Trophoblast cell (in vitro differentiated cells and primary cell): ENCODE measurements around the gene TUBA4A.

Source experiments
- DNase-seq, 2 donors: peaks; one replicate each; pipeline ENCODE4 v3.0.0-alpha.2; 2016
- H2AFZ ChIP-seq: 2 replicates; pipeline ENCODE4 v1.6.1; 2013; ENCODE audit warnings: low read length, moderate library complexity, mild to moderate bottlenecking; ENCODE audit not compliant: insufficient read depth, poor library complexity
- H2AK5ac ChIP-seq: 2 replicates; pipeline ENCODE4 v1.6.1; 2013; ENCODE audit warnings: mild to moderate bottlenecking, low read length
- H2BK120ac ChIP-seq: 2 replicates; pipeline ENCODE4 v1.6.1; 2013; ENCODE audit warnings: low read length, mild to moderate bottlenecking, moderate library complexity; ENCODE audit not compliant: insufficient read depth, poor library complexity
- H2BK12ac ChIP-seq: 2 replicates; pipeline ENCODE4 v1.6.1; 2013; ENCODE audit warnings: mild to moderate bottlenecking, low read length, moderate library complexity
- H2BK5ac ChIP-seq: 2 replicates; pipeline ENCODE4 v1.6.1; 2013; ENCODE audit warnings: low read length, low read depth, moderate library complexity, mild to moderate bottlenecking; ENCODE audit not compliant: poor library complexity
- H3K14ac ChIP-seq: 2 replicates; pipeline ENCODE4 v1.6.1; 2013; ENCODE audit warnings: mild to moderate bottlenecking, low read length
- H3K18ac ChIP-seq: 2 replicates; pipeline ENCODE4 v1.6.1; 2013; ENCODE audit warnings: mild to moderate bottlenecking, low read length
- H3K23ac ChIP-seq: 2 replicates; pipeline ENCODE4 v1.6.1; 2013; ENCODE audit warnings: low read length
- H3K27ac ChIP-seq: 2 replicates; pipeline ENCODE4 v1.5.1; 2013; ENCODE audit warnings: low read depth, mild to moderate bottlenecking, inconsistent platforms, low read length, moderate library complexity
- H3K27me3 ChIP-seq: 2 replicates; pipeline ENCODE4 v1.6.1; 2013; ENCODE audit warnings: inconsistent platforms, mild to moderate bottlenecking, low read length, moderate library complexity; ENCODE audit not compliant: insufficient read depth
- H3K36me3 ChIP-seq, 2 experiments: 1 replicate in 1 of 2; 2 replicates in 1 of 2; pipeline ENCODE4 v1.6.1; 2013; ENCODE audit warnings: low read length in 2 of 2, mild to moderate bottlenecking in 2 of 2, moderate library complexity in 1 of 2; ENCODE audit not compliant: insufficient read depth in 2 of 2, control insufficient read depth in 1 of 2
- H3K4ac ChIP-seq: 2 replicates; pipeline ENCODE4 v1.6.1; 2013; ENCODE audit warnings: low read depth, mild to moderate bottlenecking, low read length, moderate library complexity
- H3K4me1 ChIP-seq, 2 experiments: 1 replicate in 1 of 2; 2 replicates in 1 of 2; pipeline ENCODE4 v1.6.1; 2013; ENCODE audit warnings: low read length in 2 of 2, mild to moderate bottlenecking in 2 of 2, moderate library complexity in 1 of 2; ENCODE audit not compliant: insufficient read depth in 2 of 2, control insufficient read depth in 1 of 2
- H3K4me2 ChIP-seq: 2 replicates; pipeline ENCODE4 v1.6.1; 2013; ENCODE audit warnings: inconsistent platforms, mild to moderate bottlenecking, low read length, moderate library complexity
- H3K4me3 ChIP-seq: 2 replicates; pipeline ENCODE4 v1.5.1; 2013; ENCODE audit warnings: mild to moderate bottlenecking, low read depth, low read length, inconsistent platforms
- H3K79me1 ChIP-seq: one replicate; pipeline ENCODE4 v1.6.1; 2013; ENCODE audit warnings: low read length
- H3K79me2 ChIP-seq: 2 replicates; pipeline ENCODE4 v1.6.1; 2013; ENCODE audit warnings: low read length, mild to moderate bottlenecking; ENCODE audit not compliant: control insufficient read depth, insufficient read depth, poor library complexity
- H3K9ac ChIP-seq: 2 replicates; pipeline ENCODE4 v1.6.1; 2013; ENCODE audit warnings: mild to moderate bottlenecking, low read length
- H3K9me3 ChIP-seq: 2 replicates; pipeline ENCODE4 v1.6.1; 2013; ENCODE audit warnings: low read depth, mild to moderate bottlenecking, control low read depth, inconsistent platforms, low read length; ENCODE audit not compliant: insufficient read depth
- H4K12ac ChIP-seq: 2 replicates; pipeline ENCODE4 v1.6.1; 2013; ENCODE audit warnings: low read depth, mild to moderate bottlenecking, low read length, moderate library complexity
- H4K8ac ChIP-seq: 2 replicates; pipeline ENCODE4 v1.6.1; 2013; ENCODE audit warnings: low read depth, mild to moderate bottlenecking, low read length, moderate library complexity
- H4K91ac ChIP-seq: one replicate; pipeline ENCODE4 v1.6.1; 2013; ENCODE audit warnings: low read depth, mild to moderate bottlenecking, low read length, moderate library complexity
- WGBS: extraction: QIAGEN DNeasy Blood & Tissue Kit; methylation state at CpG from one replicate; pipeline ENCODE4 v1.1.7; 2013; ENCODE audit warnings: missing lambda C conversion rate; ENCODE audit not compliant: insufficient read length, insufficient coverage; ENCODE audit errors: extremely low coverage; 5-methylcytosine and 5-hydroxymethylcytosine counted together

The TUBA4A gene

GRCh38 chr2:219252570-219252899, 1.2 kb downstream of the TUBA4A start:
- no peak overlapping the region for H3K27ac ChIP-seq
- H2AFZ ChIP-seq = no peak overlapping the region
- H3K14ac ChIP-seq = no peak overlapping the region
- H3K36me3 ChIP-seq = peaks cover 6 to 10% of the 10 kb centered on the region in 2 experiments
- H2BK120ac ChIP-seq = no peak overlapping the region
- H4K91ac ChIP-seq = no peak overlapping the region
- no peak overlapping the region for H3K18ac ChIP-seq
- H3K27me3 ChIP-seq = peaks cover 44% of the 10 kb centered on the region
- H4K12ac ChIP-seq = no peak overlapping the region
- no peak overlapping the region for H3K4ac ChIP-seq
- H2AK5ac ChIP-seq = no peak overlapping the region
- no peak overlapping the region for H3K23ac ChIP-seq
- H3K4me3 ChIP-seq = no peak overlapping the region
- H2BK5ac ChIP-seq = no peak overlapping the region
- no peak overlapping the region for H4K8ac ChIP-seq
- no peak for DNase-seq
- peaks cover 18 to 26% of the 10 kb centered on the region in 2 experiments for H3K4me1 ChIP-seq
- no peak overlapping the region for H3K9ac ChIP-seq
- no peak overlapping the region for H2BK12ac ChIP-seq
- no CpG with 5 or more reads among the region's 9 CpGs for WGBS
- H3K9me3 ChIP-seq = peaks cover 10% of the 10 kb centered on the region
- no peak overlapping the region for H3K4me2 ChIP-seq
- no peaks in the 10 kb centered on the region for H3K79me1 ChIP-seq
- H3K79me2 ChIP-seq = no peaks in the 10 kb centered on the region

- H2AFZ ChIP-seq = no peak overlapping the region
- H3K4ac ChIP-seq = no peak overlapping the region
- no peaks in the 10 kb centered on the region for H3K79me1 ChIP-seq
- H3K79me2 ChIP-seq = no peaks in the 10 kb centered on the region
- H3K18ac ChIP-seq = no peak overlapping the region
- no peak overlapping the region for H3K4me3 ChIP-seq
- H3K27ac ChIP-seq = no peak overlapping the region
- no peak overlapping the region for H2AK5ac ChIP-seq
- no peak overlapping the region for H4K12ac ChIP-seq
- no peak overlapping the region for H2BK120ac ChIP-seq
- peaks cover 44% of the 10 kb centered on the region for H3K27me3 ChIP-seq
- no peak overlapping the region for H3K4me2 ChIP-seq
- peak overlapping the region; percentile 44 for H3K23ac ChIP-seq
- no peak overlapping the region for H3K14ac ChIP-seq
- WGBS = no CpG with 5 or more reads among the region's 5 CpGs
- no peak overlapping the region for H3K9ac ChIP-seq
- peaks cover 10% of the 10 kb centered on the region for H3K9me3 ChIP-seq
- no peak overlapping the region for H4K8ac ChIP-seq
- DNase-seq = no peak
- peaks cover 8 to 13% of the 10 kb centered on the region in 2 experiments for H3K36me3 ChIP-seq
- H4K91ac ChIP-seq = no peak overlapping the region
- no peak overlapping the region for H2BK5ac ChIP-seq
- peaks cover 18 to 26% of the 10 kb centered on the region in 2 experiments for H3K4me1 ChIP-seq
- no peak overlapping the region for H2BK12ac ChIP-seq
Observed at GRCh38 chr2:219252084-219252483, 1.6 kb downstream of the TUBA4A start.

GRCh38 chr2:219251656-219252055, 2.1 kb downstream of the TUBA4A start:
- Histone ChIP-seq H3K9ac (no peak overlapping the region), H3K4me3 (no peak overlapping the region)

GRCh38 chr2:219250049-219250781, 3.5 kb downstream of the TUBA4A start:
- Histone ChIP-seq H3K9ac (no peak overlapping the region), H3K79me2 (peaks cover 4% of the 10 kb centered on the region), H2BK120ac (no peak overlapping the region), H2BK5ac (no peak overlapping the region), H3K9me3 (peaks cover 10% of the 10 kb centered on the region), H2AFZ (no peak overlapping the region), H3K18ac (no peak overlapping the region), H3K27ac (no peak overlapping the region), H3K4me3 (no peak overlapping the region), H3K4me2 (no peak overlapping the region), H3K27me3 (peaks cover 40% of the 10 kb centered on the region), H3K23ac (no peak overlapping the region), H3K36me3 (peaks cover 8 to 13% of the 10 kb centered on the region in 2 experiments), H4K12ac (no peak overlapping the region), H4K8ac (no peak overlapping the region), H3K14ac (no peak overlapping the region), H3K4ac (no peak overlapping the region), H4K91ac (no peak overlapping the region), H2BK12ac (no peak overlapping the region), H3K79me1 (peaks cover 5% of the 10 kb centered on the region), H2AK5ac (no peak overlapping the region), H3K4me1 (peaks cover 23 to 30% of the 10 kb centered on the region in 2 experiments)
- WGBS = no CpG with 5 or more reads among the region's 22 CpGs
- DNase-seq = no peak

More at GRCh38 chr2:219251656-219252055, 2.1 kb downstream of the TUBA4A start:
- DNase-seq = no peak
- H2AK5ac ChIP-seq = no peak overlapping the region
- H3K9me3 ChIP-seq = peaks cover 10% of the 10 kb centered on the region
- H3K79me1 ChIP-seq = no peaks in the 10 kb centered on the region
- H2AFZ ChIP-seq = no peak overlapping the region
- H3K18ac ChIP-seq = no peak overlapping the region
- H3K4me2 ChIP-seq = no peak overlapping the region
- no peak overlapping the region for H2BK12ac ChIP-seq
- no peak overlapping the region for H4K91ac ChIP-seq
- H3K27me3 ChIP-seq = peaks cover 44% of the 10 kb centered on the region
- WGBS = no CpG with 5 or more reads among the region's 6 CpGs
- no peak overlapping the region for H2BK5ac ChIP-seq
- no peak overlapping the region for H4K8ac ChIP-seq
- H3K79me2 ChIP-seq = no peaks in the 10 kb centered on the region
- no peak overlapping the region for H4K12ac ChIP-seq
- no peak overlapping the region for H3K23ac ChIP-seq
- H3K14ac ChIP-seq = no peak overlapping the region
- no peak overlapping the region for H3K4ac ChIP-seq
- no peak overlapping the region for H3K27ac ChIP-seq
- H3K4me1 ChIP-seq = peaks cover 18 to 26% of the 10 kb centered on the region in 2 experiments
- peaks cover 8 to 13% of the 10 kb centered on the region in 2 experiments for H3K36me3 ChIP-seq
- H2BK120ac ChIP-seq = no peak overlapping the region
